Fibroblast of lung (primary cell): ENCODE data around the gene ACVR1C. TPM values are rescaled to one million over a fixed set of nuclear protein-coding genes. Genes with fewer than 3 reads are reported as not detected.
"Not testable (repeated sequence)": the region's sequence is repeated elsewhere in the genome, so short reads cannot be mapped to it uniquely, and the experiment has no call there.

Experiments used
- DNase-seq, 2 donors: peaks; one replicate each; pipeline versions ENCODE4 v3.0.0 to v3.0.0-alpha.2; 2010; ENCODE audit warnings: low read depth in 2 of 2
- H2AFZ ChIP-seq: 2 replicates; pipeline ENCODE4 v1.5.1; 2012; ENCODE audit warnings: low read length, control low read depth, inconsistent platforms
- H3K27ac ChIP-seq: 2 replicates; pipeline ENCODE4 v1.5.1; 2011; ENCODE audit warnings: low read length, control low read depth; ENCODE audit not compliant: insufficient read depth
- H3K27me3 ChIP-seq: 2 replicates; pipeline ENCODE4 v1.5.1; 2011; ENCODE audit warnings: mild to moderate bottlenecking, low read length; ENCODE audit not compliant: control insufficient read depth, insufficient read depth
- H3K36me3 ChIP-seq: 2 replicates; pipeline ENCODE4 v1.5.1; 2011; ENCODE audit warnings: low read length; ENCODE audit not compliant: control insufficient read depth, insufficient read depth
- H3K4me1 ChIP-seq: 2 replicates; pipeline ENCODE4 v1.5.1; 2011; ENCODE audit warnings: low read length; ENCODE audit not compliant: control insufficient read depth, insufficient read depth; ENCODE audit errors: extremely low read depth
- H3K4me2 ChIP-seq: 2 replicates; pipeline ENCODE4 v1.5.1; 2011; ENCODE audit warnings: low read length, control low read depth; ENCODE audit not compliant: insufficient read depth; ENCODE audit errors: extremely low read depth
- H3K4me3 ChIP-seq, 4 experiments: fragments of 200-600 bp in 1 of 4; sonication (generic) in 1 of 4; replicated peaks in 1 of 4; 2 replicates each; pipeline ENCODE4 v1.5.1; 2011 to 2016; ENCODE audit warnings: low read length in 4 of 4, low read depth in 3 of 4, mild to moderate bottlenecking in 3 of 4, control low read depth in 2 of 4, inconsistent platforms in 1 of 4, mixed read lengths in 1 of 4; ENCODE audit not compliant: insufficient read depth in 1 of 4; ENCODE audit errors: control extremely low read depth in 1 of 4
- H3K79me2 ChIP-seq: 2 replicates; pipeline ENCODE4 v1.5.1; 2012; ENCODE audit warnings: mild to moderate bottlenecking, low read length, inconsistent platforms; ENCODE audit not compliant: control insufficient read depth, insufficient read depth
- H3K9ac ChIP-seq: 2 replicates; pipeline ENCODE4 v1.5.1; 2011; ENCODE audit warnings: mild to moderate bottlenecking, low read length, control low read depth; ENCODE audit not compliant: insufficient read depth
- H3K9me3 ChIP-seq: 2 replicates; pipeline ENCODE4 v1.5.1; 2012; ENCODE audit warnings: low read depth, low read length; ENCODE audit not compliant: control insufficient read depth, insufficient read depth
- H4K20me1 ChIP-seq: 2 replicates; pipeline ENCODE4 v1.5.1; 2011; ENCODE audit warnings: low read length; ENCODE audit not compliant: control insufficient read depth, insufficient read depth; ENCODE audit errors: extremely low read depth
- EZH2 ChIP-seq: IDR thresholded peaks from 2 replicates; pipeline ENCODE4 v1.5.1; 2012; ENCODE audit warnings: low read length, control low read depth, mild to moderate bottlenecking; ENCODE audit errors: missing control alignments
- polyA plus RNA-seq, 2 donors: library from polyadenylated mRNA; depleted of rRNA in 1 of 2; stranded (reverse) in 1 of 2; unstranded in 1 of 2; fragments of >200 nt; gene quantifications; 2 replicates each; pipeline ENCODE4 v1.2.1, GENCODE V29; 2011 to 2012; ENCODE audit warnings: missing spikeins in 1 of 2
- total RNA-seq: library from RNA; depleted of rRNA; stranded (reverse); fragments of >200 nt; gene quantifications from 2 replicates; pipeline ENCODE4 v1.2.1, GENCODE V29; 2014
- TF ChIP-seq, protein P1 (sequence below), 2 donors: IDR thresholded peaks in 1 of 2; conservative IDR thresholded peaks in 1 of 2; 1 replicate in 1 of 2; 2 replicates in 1 of 2; pipeline ENCODE4 v1.5.1; 2011 to 2012; ENCODE audit warnings: low read length in 2 of 2, control low read depth in 1 of 2, inconsistent platforms in 1 of 2, low read depth in 1 of 2, mild to moderate bottlenecking in 1 of 2

Gene ACVR1C
- total and polyA plus RNA-seq, 2 donors (not counting 1 experiment from before 2014, with no cell fraction given): 0.35 to 0.83 TPM

DNA sequence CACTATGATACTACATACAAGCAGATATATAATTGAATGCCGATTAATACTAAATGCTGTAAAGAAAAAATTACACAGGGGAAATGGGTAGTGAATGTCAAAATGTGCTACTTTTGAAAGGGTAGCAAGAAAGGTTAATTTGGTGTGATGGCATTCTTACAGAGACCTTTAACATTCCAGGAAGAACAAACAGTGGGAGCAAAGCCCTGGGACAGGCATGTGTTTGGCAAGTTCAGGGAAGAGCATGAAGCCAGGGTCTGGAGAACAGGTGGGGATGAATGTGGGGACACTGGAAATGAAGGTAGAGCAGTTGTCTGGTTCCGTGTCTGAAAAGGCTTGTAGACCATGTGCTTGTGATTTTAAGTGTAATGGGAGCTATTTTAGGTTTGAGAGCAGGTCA, 102.6 kb downstream of the ACVR1C start:
- TF ChIP-seq, protein P1, sequence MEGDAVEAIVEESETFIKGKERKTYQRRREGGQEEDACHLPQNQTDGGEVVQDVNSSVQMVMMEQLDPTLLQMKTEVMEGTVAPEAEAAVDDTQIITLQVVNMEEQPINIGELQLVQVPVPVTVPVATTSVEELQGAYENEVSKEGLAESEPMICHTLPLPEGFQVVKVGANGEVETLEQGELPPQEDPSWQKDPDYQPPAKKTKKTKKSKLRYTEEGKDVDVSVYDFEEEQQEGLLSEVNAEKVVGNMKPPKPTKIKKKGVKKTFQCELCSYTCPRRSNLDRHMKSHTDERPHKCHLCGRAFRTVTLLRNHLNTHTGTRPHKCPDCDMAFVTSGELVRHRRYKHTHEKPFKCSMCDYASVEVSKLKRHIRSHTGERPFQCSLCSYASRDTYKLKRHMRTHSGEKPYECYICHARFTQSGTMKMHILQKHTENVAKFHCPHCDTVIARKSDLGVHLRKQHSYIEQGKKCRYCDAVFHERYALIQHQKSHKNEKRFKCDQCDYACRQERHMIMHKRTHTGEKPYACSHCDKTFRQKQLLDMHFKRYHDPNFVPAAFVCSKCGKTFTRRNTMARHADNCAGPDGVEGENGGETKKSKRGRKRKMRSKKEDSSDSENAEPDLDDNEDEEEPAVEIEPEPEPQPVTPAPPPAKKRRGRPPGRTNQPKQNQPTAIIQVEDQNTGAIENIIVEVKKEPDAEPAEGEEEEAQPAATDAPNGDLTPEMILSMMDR (conservative IDR thresholded peaks at IDR 0.05 in 1 of 2, IDR thresholded peaks at IDR 0.05 in 1 of 2; ENCODE audit: low read depth in 1 of 2, low read length in 2 of 2): no peak
- TF ChIP-seq EZH2: no peak
- Histone ChIP-seq H3K9ac (no peak overlapping the region), H3K79me2 (no peaks in the 10 kb centered on the region), H3K4me1 (no peaks in the 10 kb centered on the region), H4K20me1 (no peaks in the 10 kb centered on the region), H2AFZ (no peak overlapping the region), H3K27me3 (no peaks in the 10 kb centered on the region), H3K27ac (no peak overlapping the region), H3K4me3 (no peak overlapping the region), H3K9me3 (no peaks in the 10 kb centered on the region), H3K36me3 (no peaks in the 10 kb centered on the region), H3K4me2 (no peak overlapping the region)
- no peak for DNase-seq

DNA sequence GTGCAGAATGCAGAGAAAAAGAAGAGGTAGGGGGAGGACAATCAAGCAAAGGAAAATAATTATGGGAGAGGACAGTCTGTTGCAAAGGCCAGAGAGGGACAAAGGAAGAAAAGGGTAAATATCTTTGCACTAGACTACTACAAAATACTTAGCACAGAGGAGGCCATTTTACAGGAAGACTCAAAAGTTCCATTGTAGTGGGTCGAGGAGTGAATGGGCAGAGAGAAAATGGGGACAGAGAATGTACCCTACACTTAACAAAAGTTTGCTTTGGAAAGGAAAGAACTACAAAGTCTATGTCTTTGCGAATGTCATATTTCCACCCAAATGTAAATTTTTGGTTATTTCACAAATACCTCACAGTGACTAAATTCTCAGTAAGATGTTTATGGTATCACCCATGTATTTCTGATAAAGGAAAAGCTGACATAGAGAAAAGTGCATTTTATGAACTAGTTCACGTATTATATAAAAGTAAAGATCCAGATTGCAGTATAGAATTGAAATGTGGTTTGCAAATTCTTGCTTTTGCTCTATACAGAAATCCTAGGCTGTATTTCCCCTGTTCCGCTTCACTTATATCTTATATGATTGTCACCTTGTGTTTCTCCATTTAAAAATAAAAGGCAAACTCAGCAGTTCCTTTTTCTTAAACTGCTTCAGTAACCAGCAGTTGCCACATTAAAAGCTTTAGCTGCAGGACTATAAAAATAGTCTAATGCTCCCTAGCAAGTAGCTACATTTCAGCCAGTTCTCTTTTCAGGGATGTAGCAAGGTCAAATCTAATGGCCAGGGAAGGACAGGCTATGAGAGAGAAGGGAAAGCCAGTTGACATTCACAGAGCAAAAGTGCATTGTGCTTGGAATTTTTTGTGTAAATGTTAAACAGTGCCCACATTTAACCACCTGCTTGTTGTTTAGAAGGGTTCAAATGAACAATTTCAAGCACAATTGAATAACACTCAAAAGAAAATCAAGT, 105.1 kb downstream of the ACVR1C start:
- Histone ChIP-seq H3K79me2 (no peaks in the 10 kb centered on the region), H3K27ac (no peak overlapping the region), H3K4me2 (no peak overlapping the region), H3K9ac (no peak overlapping the region), H3K36me3 (no peaks in the 10 kb centered on the region), H3K27me3 (no peaks in the 10 kb centered on the region), H3K9me3 (no peaks in the 10 kb centered on the region), H3K4me3 (no peak overlapping the region), H2AFZ (no peak overlapping the region), H4K20me1 (no peaks in the 10 kb centered on the region), H3K4me1 (no peaks in the 10 kb centered on the region)
- DNase-seq: no peak
- TF ChIP-seq EZH2: no peak
- TF ChIP-seq, protein P1 (conservative IDR thresholded peaks at IDR 0.05 in 1 of 2, IDR thresholded peaks at IDR 0.05 in 1 of 2; ENCODE audit: low read depth in 1 of 2, low read length in 2 of 2): no peak

DNA sequence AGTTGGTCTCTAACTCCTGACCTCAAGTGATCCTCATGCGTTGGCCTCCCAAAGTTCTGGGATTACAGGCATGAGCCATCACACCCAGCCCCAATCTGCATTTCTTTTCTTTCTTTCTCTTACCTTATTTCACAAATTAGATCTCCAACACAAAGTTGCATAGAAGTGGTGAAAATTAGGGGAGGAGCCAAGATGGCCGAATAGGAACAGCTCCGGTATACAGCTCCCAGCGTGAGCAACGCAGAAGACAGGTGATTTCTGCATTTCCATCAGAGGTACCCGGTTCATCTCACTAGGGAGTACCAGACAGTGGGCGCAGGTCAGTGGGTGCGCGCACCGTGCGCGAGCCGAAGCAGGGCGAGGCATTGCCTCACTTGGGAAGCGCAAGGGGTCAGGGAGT, 113.7 kb downstream of the ACVR1C start:
- not testable (repeated sequence) for H3K36me3 ChIP-seq, H3K79me2 ChIP-seq, H3K4me1 ChIP-seq, H3K9me3 ChIP-seq, H2AFZ ChIP-seq, H4K20me1 ChIP-seq, H3K4me2 ChIP-seq, H3K4me3 ChIP-seq, H3K9ac ChIP-seq, H3K27ac ChIP-seq, H3K27me3 ChIP-seq, DNase-seq
